IPS DF 4.7 (cell line): ENCODE data around the gene LITAF.
"Not testable (repeated sequence)": the region's sequence is repeated elsewhere in the genome, so short reads cannot be mapped to it uniquely, and the experiment has no call there.

ENCODE experiments used
- DNase-seq: peaks from one replicate; pipeline ENCODE4 v3.0.0-alpha.2; 2013; ENCODE audit warnings: low spot score; ENCODE audit errors: extremely low read depth

LITAF gene

GRCh38 chr16:11621539-11621919 lies 34.8 kb upstream of the LITAF start:
- no peak for DNase-seq

- DNase-seq = no peak
These were observed 33.7 kb upstream of the LITAF start for GRCh38 chr16:11620243-11621003.

- DNase-seq = no peak
These were observed 32.7 kb upstream of the LITAF start for GRCh38 chr16:11619327-11619851.

GRCh38 chr16:11618107-11618717 lies 31.5 kb upstream of the LITAF start:
- DNase-seq = no peak

- peak; percentile 92 for DNase-seq
These were observed 29.2 kb upstream of the LITAF start for GRCh38 chr16:11615748-11616447.

- no peak for DNase-seq
These were observed 28.0 kb upstream of the LITAF start for GRCh38 chr16:11614587-11615175.

- DNase-seq = no peak
These were observed 26.9 kb upstream of the LITAF start for GRCh38 chr16:11613381-11614303.

- no peak for DNase-seq
These were observed 25.9 kb upstream of the LITAF start for GRCh38 chr16:11612665-11613025.

- no peak for DNase-seq
These were observed 25.3 kb upstream of the LITAF start for GRCh38 chr16:11611871-11612664.

GRCh38 chr16:11610580-11610979 lies 23.9 kb upstream of the LITAF start:
- DNase-seq = no peak

GRCh38 chr16:11610121-11610505 lies 23.4 kb upstream of the LITAF start:
- no peak for DNase-seq

- no peak for DNase-seq
These were observed 22.9 kb upstream of the LITAF start for GRCh38 chr16:11609474-11610120.

- DNase-seq = no peak
These were observed 19.2 kb upstream of the LITAF start for GRCh38 chr16:11605891-11606290.

GRCh38 chr16:11605564-11605886 lies 18.8 kb upstream of the LITAF start:
- DNase-seq = no peak

- no peak for DNase-seq
These were observed 18.3 kb upstream of the LITAF start for GRCh38 chr16:11604783-11605563.

GRCh38 chr16:11604296-11604695 lies 17.6 kb upstream of the LITAF start:
- DNase-seq = not testable (repeated sequence)

GRCh38 chr16:11603331-11603750 lies 16.6 kb upstream of the LITAF start:
- no peak for DNase-seq

- no peak for DNase-seq
These were observed 15.6 kb upstream of the LITAF start for GRCh38 chr16:11602321-11602720.

GRCh38 chr16:11601911-11602310 lies 15.2 kb upstream of the LITAF start:
- no peak for DNase-seq
